Hypothalamus (tissue), 51 donors: Measurements from ENCODE around the gene ACTRT3.
"Not testable (repeated sequence)": the region's sequence is repeated elsewhere in the genome, so short reads cannot be mapped to it uniquely, and the experiment has no call there.

Source experiments
- DNase-seq, 51 donors: peaks; one replicate each; lab custom pipeline; 2025; lab: John Stamatoyannopoulos, UW

Gene ACTRT3

GRCh38 chr3:169772897-169773816 lies 3.8 kb upstream of the ACTRT3 start, which contains the start of gene MYNN:
Gene MYNN, plus strand, starts transcription at chr3:169773396. Its CDS starts 900 bp downstream, at chr3:169774296.
- peak; percentile 69 to 95 (median 88) for DNase-seq

DNA sequence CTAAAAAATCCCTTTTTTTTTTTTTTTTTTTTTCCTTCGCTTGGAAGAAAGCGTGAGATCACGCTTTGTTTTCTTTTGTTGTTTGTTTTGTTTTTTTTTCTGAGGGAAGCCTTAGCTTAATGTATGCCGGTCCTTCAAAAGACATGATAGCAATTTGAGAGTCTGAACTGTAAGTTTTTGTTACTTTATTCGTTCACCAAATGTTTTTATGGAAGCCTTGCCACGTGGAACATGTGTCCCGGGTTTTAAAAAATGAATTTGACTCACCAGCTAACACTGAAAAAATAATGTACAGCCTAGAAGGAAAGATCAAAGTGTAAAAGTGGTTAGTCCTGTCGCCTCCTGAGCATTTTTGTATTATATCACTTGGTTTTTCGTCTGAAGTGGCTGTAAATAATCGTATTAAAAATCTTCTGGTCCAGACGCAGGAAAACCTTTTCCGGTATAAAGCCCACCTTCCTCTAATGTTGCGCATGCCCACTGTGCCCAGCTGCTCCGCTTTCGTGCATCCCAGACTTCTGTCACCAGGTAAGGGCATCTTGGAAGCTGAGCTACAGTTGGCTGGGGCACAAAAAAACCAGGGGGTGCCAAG lies 3.0 kb upstream of the ACTRT3 start:
- DNase-seq, result peak in 40 of 51 donors; percentile 47 to 93 (median 72)

GRCh38 chr3:169771497-169772304 lies 2.3 kb upstream of the ACTRT3 start:
- peak in 28 of 51 donors; percentile 2 to 92 (median 21) for DNase-seq

GRCh38 chr3:169764882-169765612 lies 4.3 kb downstream of the ACTRT3 start, which contains the start of gene TERC:
Gene TERC, minus strand, starts transcription at chr3:169765060.
- DNase-seq, result peak; percentile 40 to 94 (median 83)

DNA sequence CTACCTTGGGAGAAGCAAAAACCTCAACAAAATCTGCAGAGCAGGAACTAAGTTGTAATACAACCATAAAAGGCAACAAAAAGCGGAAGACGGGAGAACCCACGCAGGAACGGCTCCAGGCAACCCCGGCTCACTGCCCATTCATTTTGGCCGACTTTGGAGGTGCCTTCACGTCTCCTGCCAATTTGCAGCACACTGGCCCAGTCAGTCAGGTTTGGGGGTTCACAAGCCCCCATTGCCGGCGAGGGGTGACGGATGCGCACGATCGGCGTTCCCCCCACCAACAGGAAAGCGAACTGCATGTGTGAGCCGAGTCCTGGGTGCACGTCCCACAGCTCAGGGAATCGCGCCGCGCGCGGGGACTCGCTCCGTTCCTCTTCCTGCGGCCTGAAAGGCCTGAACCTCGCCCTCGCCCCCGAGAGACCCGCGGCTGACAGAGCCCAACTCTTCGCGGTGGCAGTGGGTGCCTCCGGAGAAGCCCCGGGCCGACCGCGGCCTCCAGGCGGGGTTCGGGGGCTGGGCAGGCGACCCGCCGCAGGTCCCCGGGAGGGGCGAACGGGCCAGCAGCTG lies 5.0 kb downstream of the ACTRT3 start:
- DNase-seq, result peak in 45 of 51 donors; percentile 16 to 88 (median 59)

GRCh38 chr3:169760479-169760878 lies 8.9 kb downstream of the ACTRT3 start:
- no peak for DNase-seq

GRCh38 chr3:169759256-169759655 lies 10.1 kb downstream of the ACTRT3 start:
- DNase-seq, result no peak

- no peak for DNase-seq
Observed at GRCh38 chr3:169758359-169758994, 10.9 kb downstream of the ACTRT3 start.

DNA sequence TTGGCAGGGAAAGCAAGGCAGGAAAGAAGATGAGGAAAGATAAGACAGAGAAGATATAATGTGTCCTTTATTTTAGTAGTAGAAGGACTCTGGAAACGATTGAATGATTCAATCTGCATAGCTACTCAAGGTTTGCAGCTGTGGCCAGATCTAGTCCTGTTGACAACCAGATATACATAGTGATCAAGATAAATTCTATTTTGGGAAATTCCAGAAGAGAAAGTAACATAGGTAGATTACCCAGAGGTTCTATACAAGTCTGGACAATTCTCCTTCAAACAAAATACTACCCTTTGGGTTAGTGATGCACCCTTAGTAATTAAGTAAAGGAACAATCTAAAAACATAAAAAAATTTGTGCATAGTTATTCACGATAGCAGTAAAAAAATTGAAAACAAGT lies 13.9 kb downstream of the ACTRT3 start:
- no peak for DNase-seq

DNA sequence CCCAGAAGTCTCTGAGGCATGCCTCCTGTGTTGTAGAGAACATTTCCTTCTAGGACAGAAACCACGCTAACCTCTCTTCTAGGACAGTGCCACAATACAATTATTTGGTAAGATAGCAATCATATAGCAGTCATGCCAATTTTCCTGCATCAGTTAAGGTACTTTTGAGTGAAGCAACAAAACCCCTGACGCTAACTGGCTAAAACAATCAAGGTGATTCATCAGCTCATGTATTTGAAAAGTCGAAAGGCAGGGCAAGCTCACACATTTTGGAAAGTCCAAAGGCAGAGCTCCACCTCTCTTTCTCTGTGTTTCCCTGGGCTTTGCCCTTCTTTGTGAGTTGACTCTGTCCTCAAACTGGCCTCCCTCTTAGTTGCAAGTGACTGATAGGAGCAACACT lies 14.7 kb downstream of the ACTRT3 start:
- no peak for DNase-seq

DNA sequence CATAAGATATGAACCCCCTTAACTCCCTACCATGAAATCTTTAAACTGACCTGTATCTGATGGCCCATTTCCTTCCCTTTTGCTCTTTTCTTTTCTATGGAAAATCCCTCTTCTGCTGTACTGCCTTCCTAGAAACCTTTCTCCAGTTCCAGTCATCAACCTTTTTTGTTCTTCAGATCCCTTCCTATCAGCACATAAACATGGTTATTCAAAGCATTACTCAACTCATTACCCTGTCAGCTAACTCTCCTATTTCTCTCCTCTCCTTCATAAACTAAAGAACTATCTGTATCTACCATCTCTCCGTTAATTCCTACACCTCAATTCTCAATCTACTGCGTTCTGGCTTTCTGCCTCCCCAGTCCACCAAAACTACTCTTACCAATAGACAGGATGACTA lies 17.5 kb downstream of the ACTRT3 start:
- no peak for DNase-seq

GRCh38 chr3:169750665-169751064 lies 18.7 kb downstream of the ACTRT3 start:
- no peak for DNase-seq

GRCh38 chr3:169748670-169749069 lies 20.7 kb downstream of the ACTRT3 start:
- no peak for DNase-seq

- DNase-seq, result no peak
Observed at GRCh38 chr3:169746924-169747323, 22.4 kb downstream of the ACTRT3 start.

GRCh38 chr3:169744366-169745054 lies 24.9 kb downstream of the ACTRT3 start:
- DNase-seq, result no peak

DNA sequence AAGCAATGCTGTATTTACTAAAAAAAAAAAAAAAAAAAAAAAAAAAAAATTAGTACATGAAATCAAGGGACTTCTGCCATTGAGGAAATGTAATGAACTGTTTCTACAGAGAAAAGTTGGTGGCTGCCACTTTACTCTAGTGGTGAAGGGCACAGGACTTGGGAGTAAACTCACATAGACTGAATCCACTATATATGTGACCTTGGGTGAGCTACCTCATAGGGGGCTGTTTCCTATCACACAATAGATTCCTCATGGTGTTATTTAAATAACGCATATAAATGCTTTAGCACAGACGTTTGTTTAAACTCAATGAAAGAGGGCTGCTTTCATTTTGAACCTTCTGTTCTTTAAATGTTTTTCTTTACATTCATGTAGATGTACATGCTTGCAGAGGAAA lies 30.3 kb downstream of the ACTRT3 start:
- DNase-seq, result no peak

DNA sequence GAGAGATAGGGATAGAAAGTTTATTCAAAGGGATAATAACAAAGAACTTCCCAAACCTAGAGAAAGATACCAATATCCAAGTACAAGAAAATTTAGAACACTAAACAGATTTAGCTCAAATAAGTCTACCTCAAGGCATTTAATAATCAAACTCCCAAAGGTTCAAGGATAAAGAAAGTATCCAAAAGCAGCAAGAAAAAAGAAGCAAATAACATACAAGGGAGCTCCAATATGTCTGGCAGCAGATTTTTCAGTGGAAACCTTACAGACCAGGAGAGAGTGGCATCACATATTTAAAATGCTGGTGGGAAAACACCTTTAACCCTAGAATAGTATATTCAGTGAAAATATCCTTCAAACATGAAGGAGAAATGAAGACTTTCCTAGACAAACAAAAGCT lies 37.5 kb downstream of the ACTRT3 start:
- not testable (repeated sequence) for DNase-seq

GRCh38 chr3:169722724-169723123 lies 46.6 kb downstream of the ACTRT3 start:
- DNase-seq, result no peak

GRCh38 chr3:169718415-169718814 lies 50.9 kb downstream of the ACTRT3 start:
- DNase-seq, result not testable (repeated sequence)
